ENCODE data around the gene ATP11A. TPM values are rescaled to one million over a fixed set of nuclear protein-coding genes. Genes with fewer than 3 reads are reported as not detected.
"Not testable (repeated sequence)": the region's sequence is repeated elsewhere in the genome, so short reads cannot be mapped to it uniquely, and the experiment has no call there.

ATP11A gene
- total RNA-seq, 1 experiment from 2014 or later: 8.7 TPM

DNA sequence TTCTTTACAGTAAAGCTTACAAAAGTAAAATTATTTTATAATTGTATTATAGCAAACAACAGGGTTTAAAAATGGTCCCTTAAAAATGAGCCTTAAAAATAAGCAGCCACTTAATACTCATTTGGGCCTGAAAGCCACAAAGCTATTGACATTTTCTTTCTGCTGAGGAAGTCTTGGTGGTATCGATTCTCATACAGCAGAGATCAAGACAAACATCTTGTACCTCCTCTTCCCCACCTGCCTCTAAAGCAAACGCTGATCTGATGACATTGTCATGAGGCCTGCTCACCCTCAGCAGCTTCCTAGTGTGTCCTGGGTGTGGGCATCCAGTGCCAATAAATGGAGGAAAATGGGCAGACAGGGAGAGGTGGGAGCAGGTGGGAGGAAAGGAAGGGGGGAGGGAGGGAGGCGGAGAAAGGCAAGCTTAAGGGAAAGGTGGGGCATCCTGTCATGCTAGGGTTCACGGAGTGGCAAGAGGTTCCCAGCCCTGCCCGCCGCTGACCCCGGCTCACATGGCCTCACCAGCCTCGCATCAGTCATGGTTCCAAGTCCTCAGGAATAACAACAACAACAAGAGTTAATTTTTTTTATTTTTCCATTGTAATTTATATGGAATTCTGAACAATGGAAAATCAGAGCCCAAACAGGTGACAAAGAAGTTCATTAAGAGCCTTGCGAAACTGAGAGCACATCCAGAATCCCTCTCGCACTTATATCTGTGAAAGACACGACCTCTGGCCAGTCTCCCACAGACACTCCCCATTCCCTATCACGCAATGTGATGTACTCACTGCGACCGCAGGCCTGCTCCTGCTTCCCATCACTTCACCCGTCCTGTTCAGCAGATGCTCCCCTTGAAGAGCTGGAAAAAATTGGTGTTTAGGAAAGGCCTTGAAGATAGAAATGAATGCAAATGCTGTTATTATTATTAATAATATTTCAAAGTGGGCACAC is 15.1 kb upstream of the ATP11A start:
- Histone ChIP-seq H4K20me1 (ENCODE audit: low read length) (no peaks in the 10 kb centered on the region), H3K27ac (ENCODE audit: low read length) (no peak overlapping the region), H3K9me2 (replicated peaks; ENCODE audit: low read length) (no peaks in the 10 kb centered on the region), H3K4me1 (ENCODE audit: insufficient read depth, low read length) (no peaks in the 10 kb centered on the region), H3K79me2 (ENCODE audit: low read length) (no peaks in the 10 kb centered on the region), H3K4me3 (ENCODE audit: low read length) (no peak overlapping the region), H3F3A (ENCODE audit: low read length, unreplicated experiment) (no peaks in the 10 kb centered on the region), H3K9me3 (ENCODE audit: low read length) (no peaks in the 10 kb centered on the region), H3K36me3 (ENCODE audit: low read depth, low read length) (no peaks in the 10 kb centered on the region), H3K4me2 (ENCODE audit: low read length) (no peak overlapping the region), H3K27me3 (ENCODE audit: low read length) (no peaks in the 10 kb centered on the region), H2AFZ (ENCODE audit: low read length) (no peak overlapping the region), H3K9ac (ENCODE audit: low read length) (no peak overlapping the region)
- no peak for DNase-seq
- ATAC-seq: no peak
- ChIA-PET POLR2A (ENCODE audit: unreplicated experiment) (no interaction called here), CTCF (no interaction called here)
- intact Hi-C loops (cut with micrococcal nuclease): no loop called here
- no TSS peak for BruUV-seq (replicated peaks)
- TF ChIP-seq, protein P1, sequence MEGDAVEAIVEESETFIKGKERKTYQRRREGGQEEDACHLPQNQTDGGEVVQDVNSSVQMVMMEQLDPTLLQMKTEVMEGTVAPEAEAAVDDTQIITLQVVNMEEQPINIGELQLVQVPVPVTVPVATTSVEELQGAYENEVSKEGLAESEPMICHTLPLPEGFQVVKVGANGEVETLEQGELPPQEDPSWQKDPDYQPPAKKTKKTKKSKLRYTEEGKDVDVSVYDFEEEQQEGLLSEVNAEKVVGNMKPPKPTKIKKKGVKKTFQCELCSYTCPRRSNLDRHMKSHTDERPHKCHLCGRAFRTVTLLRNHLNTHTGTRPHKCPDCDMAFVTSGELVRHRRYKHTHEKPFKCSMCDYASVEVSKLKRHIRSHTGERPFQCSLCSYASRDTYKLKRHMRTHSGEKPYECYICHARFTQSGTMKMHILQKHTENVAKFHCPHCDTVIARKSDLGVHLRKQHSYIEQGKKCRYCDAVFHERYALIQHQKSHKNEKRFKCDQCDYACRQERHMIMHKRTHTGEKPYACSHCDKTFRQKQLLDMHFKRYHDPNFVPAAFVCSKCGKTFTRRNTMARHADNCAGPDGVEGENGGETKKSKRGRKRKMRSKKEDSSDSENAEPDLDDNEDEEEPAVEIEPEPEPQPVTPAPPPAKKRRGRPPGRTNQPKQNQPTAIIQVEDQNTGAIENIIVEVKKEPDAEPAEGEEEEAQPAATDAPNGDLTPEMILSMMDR (conservative IDR thresholded peaks at IDR 0.05; ENCODE audit: low read depth, low read length): no peak
- TF ChIP-seq EZH2 (IDR thresholded peaks at IDR 0.05; ENCODE audit: low read length, unreplicated experiment) (no peak), EZH2phosphoT487 (IDR thresholded peaks at IDR 0.05; ENCODE audit: borderline replicate concordance, low read length) (no peak)

DNA sequence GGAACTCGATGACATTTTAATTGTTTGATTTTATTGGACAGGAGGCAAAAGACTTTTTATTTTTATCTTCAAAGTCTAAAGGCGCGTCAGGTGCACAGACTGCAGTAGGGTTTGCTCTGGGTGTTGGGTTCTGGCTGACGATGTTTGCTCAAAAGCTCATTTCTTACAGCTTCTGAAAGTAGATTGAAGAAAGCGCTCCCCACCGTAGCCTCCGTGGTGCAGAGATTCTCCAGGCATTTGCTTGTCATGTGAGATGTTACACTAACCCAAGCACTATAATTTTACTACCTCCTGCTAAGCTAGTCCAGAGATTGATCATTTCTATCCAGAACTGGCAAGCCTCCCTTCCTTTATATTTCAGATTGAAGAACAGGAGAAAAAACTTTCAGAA is 14.5 kb upstream of the ATP11A start:
- Histone ChIP-seq H3K27ac (ENCODE audit: low read length) (no peak overlapping the region), H2AFZ (ENCODE audit: low read length) (no peak overlapping the region), H4K20me1 (ENCODE audit: low read length) (no peaks in the 10 kb centered on the region), H3F3A (ENCODE audit: low read length, unreplicated experiment) (no peaks in the 10 kb centered on the region), H3K4me3 (ENCODE audit: low read length) (no peak overlapping the region), H3K9ac (ENCODE audit: low read length) (no peak overlapping the region), H3K4me2 (ENCODE audit: low read length) (no peak overlapping the region), H3K9me2 (replicated peaks; ENCODE audit: low read length) (no peaks in the 10 kb centered on the region), H3K9me3 (ENCODE audit: low read length) (no peaks in the 10 kb centered on the region), H3K27me3 (ENCODE audit: low read length) (no peaks in the 10 kb centered on the region), H3K79me2 (ENCODE audit: low read length) (no peaks in the 10 kb centered on the region), H3K36me3 (ENCODE audit: low read depth, low read length) (no peaks in the 10 kb centered on the region), H3K4me1 (ENCODE audit: insufficient read depth, low read length) (no peaks in the 10 kb centered on the region)
- TF ChIP-seq EZH2 (IDR thresholded peaks at IDR 0.05; ENCODE audit: low read length, unreplicated experiment) (no peak), EZH2phosphoT487 (IDR thresholded peaks at IDR 0.05; ENCODE audit: borderline replicate concordance, low read length) (no peak)
- TF ChIP-seq, protein P1 (conservative IDR thresholded peaks at IDR 0.05; ENCODE audit: low read depth, low read length): no peak
- ATAC-seq (no peak), DNase-seq (no peak)
- CTCF ChIA-PET: no interaction called here
- no TSS peak for BruUV-seq (replicated peaks)
- POLR2A ChIA-PET (ENCODE audit: unreplicated experiment): no interaction called here
- intact Hi-C loops (cut with micrococcal nuclease): no loop called here

DNA sequence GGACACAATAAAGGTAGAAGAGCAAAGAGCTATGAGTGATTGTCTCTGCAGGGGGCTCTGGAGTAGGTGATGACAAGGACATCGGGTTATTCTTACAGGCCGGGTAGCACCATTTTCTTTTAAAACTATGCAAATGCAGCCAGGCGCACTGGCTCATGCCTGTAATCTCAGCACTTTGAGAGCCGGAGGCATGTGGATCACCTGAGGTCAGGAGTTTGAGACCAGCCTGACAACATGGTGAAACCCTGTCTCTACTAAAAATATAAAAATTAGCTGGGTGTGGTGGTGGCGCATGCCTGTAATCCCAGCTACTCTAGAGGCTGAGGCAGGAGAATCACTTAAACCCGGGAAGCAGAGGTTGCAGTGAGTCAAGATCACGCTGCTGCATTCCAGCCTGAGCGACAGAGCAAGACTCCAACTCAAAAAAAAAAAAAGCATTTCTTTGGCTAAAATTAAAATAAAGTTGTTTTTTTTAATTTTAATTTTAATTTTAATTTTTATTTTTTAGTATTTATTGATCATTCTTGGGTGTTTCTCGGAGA is 12.3 kb upstream of the ATP11A start:
- H3K36me3 ChIP-seq (ENCODE audit: low read depth, low read length); DNase-seq; ATAC-seq; H3F3A ChIP-seq (ENCODE audit: low read length, unreplicated experiment); H3K4me3 ChIP-seq (ENCODE audit: low read length); H3K9me2 ChIP-seq (replicated peaks; ENCODE audit: low read length); H4K20me1 ChIP-seq (ENCODE audit: low read length); POLR2A ChIA-PET (ENCODE audit: unreplicated experiment); H3K4me2 ChIP-seq (ENCODE audit: low read length); intact Hi-C loops (cut with micrococcal nuclease); H2AFZ ChIP-seq (ENCODE audit: low read length); H3K9ac ChIP-seq (ENCODE audit: low read length); BruUV-seq (replicated peaks); H3K79me2 ChIP-seq (ENCODE audit: low read length); H3K9me3 ChIP-seq (ENCODE audit: low read length); H3K27ac ChIP-seq (ENCODE audit: low read length); H3K27me3 ChIP-seq (ENCODE audit: low read length); CTCF ChIA-PET; H3K4me1 ChIP-seq (ENCODE audit: insufficient read depth, low read length): not testable (repeated sequence)
